G401 (cell line): Measurements from ENCODE around the gene DNM3. TPM values are rescaled to one million over a fixed set of nuclear protein-coding genes. Genes with fewer than 3 reads are reported as not detected.
A peak's percentile ranks its signal among the peaks of the same experiment; 100 is the strongest.

ENCODE experiments used
- DNase-seq: peaks from one replicate; pipeline ENCODE4 v3.0.0-alpha.2; 2015; ENCODE audit warnings: low spot score
- in situ Hi-C: cut with HindIII; loops from 2 replicates; pipeline ENCODE4 v1.10.0; 2016; ENCODE audit warnings: low sequenced_read_pairs, mixed read lengths
- total RNA-seq: library from RNA; depleted of rRNA; stranded (reverse); fragments of >200 nt; shearing (Covaris generic); gene quantifications from 2 replicates; pipeline ENCODE4 v1.2.3, GENCODE V29; 2014

DNM3 gene
- total RNA-seq, 1 experiment from 2014 or later: 8.3 TPM

- DNase-seq: no peak
- in situ Hi-C loops: no loop called here
Observed at GRCh38 chr1:172109359-172109758, 268.1 kb downstream of the DNM3 start.

GRCh38 chr1:172112576-172112975, 271.3 kb downstream of the DNM3 start:
- in situ Hi-C loops: no loop called here

GRCh38 chr1:172117800-172118199, 276.5 kb downstream of the DNM3 start:
- DNase-seq: no peak
- in situ Hi-C loops: no loop called here

More at GRCh38 chr1:172112576-172112975, 271.3 kb downstream of the DNM3 start:
- no peak for DNase-seq

- DNase-seq: no peak
- in situ Hi-C loops: no loop called here
Observed at GRCh38 chr1:172118618-172119017, 277.3 kb downstream of the DNM3 start.

- in situ Hi-C loops: no loop called here
Observed at GRCh38 chr1:172119184-172119583, 277.9 kb downstream of the DNM3 start.

GRCh38 chr1:172120381-172120780, 279.1 kb downstream of the DNM3 start:
- no peak for DNase-seq
- in situ Hi-C loops: no loop called here

More at GRCh38 chr1:172119184-172119583, 277.9 kb downstream of the DNM3 start:
- no peak for DNase-seq

- no peak for DNase-seq
- in situ Hi-C loops: no loop called here
Observed at GRCh38 chr1:172121081-172121717, 279.9 kb downstream of the DNM3 start.

GRCh38 chr1:172122381-172122780, 281.1 kb downstream of the DNM3 start:
- in situ Hi-C loops: no loop called here
- DNase-seq: no peak

GRCh38 chr1:172125250-172125649, 284.0 kb downstream of the DNM3 start:
- in situ Hi-C loops: no loop called here
- no peak for DNase-seq

- no peak for DNase-seq
- in situ Hi-C loops: no loop called here
Observed at GRCh38 chr1:172125812-172126430, 284.6 kb downstream of the DNM3 start.

- no peak for DNase-seq
- in situ Hi-C loops: no loop called here
Observed at GRCh38 chr1:172132836-172133235, 291.5 kb downstream of the DNM3 start.

GRCh38 chr1:172134087-172134731, 292.9 kb downstream of the DNM3 start:
- in situ Hi-C loops: no loop called here
- DNase-seq: no peak

GRCh38 chr1:172135076-172135672, 293.9 kb downstream of the DNM3 start:
- in situ Hi-C loops: no loop called here
- no peak for DNase-seq

GRCh38 chr1:172135978-172136610, 294.8 kb downstream of the DNM3 start:
- in situ Hi-C loops: no loop called here
- no peak for DNase-seq

- no peak for DNase-seq
- in situ Hi-C loops: no loop called here
Observed at GRCh38 chr1:172136925-172137324, 295.6 kb downstream of the DNM3 start.

GRCh38 chr1:172137703-172138454, 296.6 kb downstream of the DNM3 start:
- no peak for DNase-seq
- in situ Hi-C loops: no loop called here

- in situ Hi-C loops: no loop called here
- DNase-seq: peak; percentile 58
Observed at GRCh38 chr1:172138634-172139033, 297.3 kb downstream of the DNM3 start.

- in situ Hi-C loops: no loop called here
- DNase-seq: no peak
Observed at GRCh38 chr1:172139196-172139595, 297.9 kb downstream of the DNM3 start.

GRCh38 chr1:172140072-172140471, 298.8 kb downstream of the DNM3 start:
- DNase-seq: no peak
- in situ Hi-C loops: no loop called here
